Measurements from ENCODE around the gene LYPD3. TPM values are rescaled to one million over a fixed set of nuclear protein-coding genes. Genes with fewer than 3 reads are reported as not detected.
A peak's percentile ranks its signal among the peaks of the same experiment; 100 is the strongest.

LYPD3 gene
- total and polyA plus RNA-seq, 10 of the 15 experiments (the other 5 are each of a cell fraction or from before 2014, with no cell fraction given): 0.03 to 0.28 (median 0.12) TPM; not detected in 6

- RAD21 ChIA-PET (ENCODE audit: unreplicated experiment): no interaction called here
- BruUV-seq (replicated peaks): no TSS peak
- FAIRE-seq: no peak
These were observed 11.2 kb upstream of the LYPD3 start for GRCh38 chr19:43476606-43477005.

GRCh38 chr19:43474986-43475705 lies 9.7 kb upstream of the LYPD3 start:
- Histone ChIP-seq H2AFZ (ENCODE audit: control insufficient read depth, low read depth, low read length) (peak overlapping the region; percentile 91), H3K4me2 (ENCODE audit: control insufficient read depth, insufficient read depth) (peak overlapping the region; percentile 95), H3K9ac (ENCODE audit: control insufficient read depth, insufficient read depth, low read length) (no peak overlapping the region), H3K27me3 (replicated peaks in 1 of 2; ENCODE audit: control insufficient read depth in 2 of 2, insufficient read depth in 2 of 2, low read length in 1 of 2) (no peaks in the 10 kb centered on the region), H3K9me3 (replicated peaks; ENCODE audit: control insufficient read depth, insufficient read depth, low read length) (no peaks in the 10 kb centered on the region), H3K4me3 (peak overlapping the region; percentile 46; the same call in 1 of the 2 replicates), H3K79me2 (ENCODE audit: control insufficient read depth, insufficient read depth, low read length) (no peaks in the 10 kb centered on the region), H4K20me1 (ENCODE audit: control insufficient read depth, insufficient read depth) (no peaks in the 10 kb centered on the region), H3K27ac (ENCODE audit: control insufficient read depth, insufficient read depth) (no peak overlapping the region), H3K4me1 (ENCODE audit: control insufficient read depth, insufficient read depth, low read length) (peaks cover 3% of the 10 kb centered on the region; the same call in 1 of the 2 replicates), H3K36me3 (ENCODE audit: control insufficient read depth in 2 of 2, insufficient read depth in 2 of 2, low read length in 1 of 2) (no peaks in the 10 kb centered on the region)
- 24% methylated on average over 34 of the region's 46 CpGs for WGBS (ENCODE audit: insufficient coverage, insufficient replicate concordance, low lambda C conversion rate, missing lambda C conversion rate)
- ATAC-seq: peak; percentile 85
- in situ Hi-C loops (cut with MboI): no loop called here
- ChIA-PET RAD21 (ENCODE audit: unreplicated experiment) (interaction anchor here (1.1 to 1.3 kb wide), 2 partner anchors 30 to 45 kb away, joined by 3 read pairs; partner anchors contain the start of gene PHLDB3), POLR2A (no interaction called here), CTCF (interaction anchor here (2.0 kb wide), 1 partner anchor 28 kb away, joined by 6 read pairs; no protein-coding TSS in a partner anchor), SMC1A (ENCODE audit: uncharacterized antibody, unreplicated experiment) (no interaction called here)
- peak; percentile 91 for FAIRE-seq
- intact Hi-C loops (cut with micrococcal nuclease; ENCODE audit: unreplicated experiment): no loop called here
- no peak for DNase-seq (ENCODE audit: low read depth, low spot score)
- no TSS peak for BruUV-seq (replicated peaks)
- TF ChIP-seq EZH2 (IDR thresholded peaks at IDR 0.05; ENCODE audit: borderline replicate concordance, control insufficient read depth, low read depth, low read length) (no peak), PRDM15 (CRISPR knock-in tag; IDR thresholded peaks at IDR 0.05) (no peak), BRCA1 (IDR thresholded peaks at IDR 0.05; ENCODE audit: low read depth, low read length) (no peak), CEBPB (IDR thresholded peaks at IDR 0.05; ENCODE audit: borderline replicate concordance in 1 of 2, low read depth in 2 of 2, low read length in 2 of 2) (no peak), USF1 (IDR thresholded peaks at IDR 0.05; ENCODE audit: borderline replicate concordance, extremely low read length, insufficient read depth, low read depth, low read length) (no peak), POLR2AphosphoS2 (IDR thresholded peaks at IDR 0.05; ENCODE audit: low read depth, low read length) (no peak), RELB (IDR thresholded peaks at IDR 0.05; ENCODE audit: low read depth) (no peak)

More at GRCh38 chr19:43476606-43477005, 11.2 kb upstream of the LYPD3 start:
- H3K9ac ChIP-seq (ENCODE audit: control insufficient read depth, insufficient read depth, low read length): no peak overlapping the region
- H3K4me1 ChIP-seq (ENCODE audit: control insufficient read depth, insufficient read depth, low read length): peaks cover 3% of the 10 kb centered on the region; the same call in 1 of the 2 replicates
- POLR2A ChIA-PET: interaction anchor here (0.5 kb wide), 1 partner anchor 1938 kb away, joined by 3 read pairs; no protein-coding TSS in a partner anchor
- SMC1A ChIA-PET (ENCODE audit: uncharacterized antibody, unreplicated experiment): interaction anchor here (0.7 to 0.8 kb wide), 2 partner anchors 13 to 30 kb away, joined by 3 to 4 read pairs; no protein-coding TSS in a partner anchor
- intact Hi-C loops (cut with micrococcal nuclease; ENCODE audit: unreplicated experiment): no loop called here
- H2AFZ ChIP-seq (ENCODE audit: control insufficient read depth, low read depth, low read length): no peak overlapping the region
- no peak for TF ChIP-seq POLR2AphosphoS2 (IDR thresholded peaks at IDR 0.05; ENCODE audit: low read depth, low read length)
- no peak for TF ChIP-seq NFXL1 (IDR thresholded peaks at IDR 0.05; ENCODE audit: borderline replicate concordance)
- no peak for TF ChIP-seq ZNF24 (IDR thresholded peaks at IDR 0.05)
- no peak for TF ChIP-seq SMAD1 (IDR thresholded peaks at IDR 0.05; ENCODE audit: low read depth, partially characterized antibody)
- H3K27ac ChIP-seq (ENCODE audit: control insufficient read depth, insufficient read depth): no peak overlapping the region
- no peaks in the 10 kb centered on the region for H4K20me1 ChIP-seq (ENCODE audit: control insufficient read depth, insufficient read depth)
- H3K4me2 ChIP-seq (ENCODE audit: control insufficient read depth, insufficient read depth): no peak overlapping the region
- no peaks in the 10 kb centered on the region for H3K79me2 ChIP-seq (ENCODE audit: control insufficient read depth, insufficient read depth, low read length)
- in situ Hi-C loops (cut with MboI): no loop called here
- H3K36me3 ChIP-seq (ENCODE audit: control insufficient read depth in 2 of 2, insufficient read depth in 2 of 2, low read length in 1 of 2): no peaks in the 10 kb centered on the region
- DNase-seq (ENCODE audit: low read depth, low spot score) (no peak), ATAC-seq (no peak)
- no peaks in the 10 kb centered on the region for H3K9me3 ChIP-seq (replicated peaks; ENCODE audit: control insufficient read depth, insufficient read depth, low read length)
- H3K27me3 ChIP-seq (replicated peaks in 1 of 2; ENCODE audit: control insufficient read depth in 2 of 2, insufficient read depth in 2 of 2, low read length in 1 of 2): no peaks in the 10 kb centered on the region
- no peak overlapping the region for H3K4me3 ChIP-seq
- CTCF ChIA-PET: interaction anchor here (0.7 to 2.0 kb wide), 3 partner anchors 29 to 371 kb away, joined by 3 to 7 read pairs (median 6); no protein-coding TSS in a partner anchor

All from GM12878 (cell line).